ENCODE data around the gene TMCC3.

DNA sequence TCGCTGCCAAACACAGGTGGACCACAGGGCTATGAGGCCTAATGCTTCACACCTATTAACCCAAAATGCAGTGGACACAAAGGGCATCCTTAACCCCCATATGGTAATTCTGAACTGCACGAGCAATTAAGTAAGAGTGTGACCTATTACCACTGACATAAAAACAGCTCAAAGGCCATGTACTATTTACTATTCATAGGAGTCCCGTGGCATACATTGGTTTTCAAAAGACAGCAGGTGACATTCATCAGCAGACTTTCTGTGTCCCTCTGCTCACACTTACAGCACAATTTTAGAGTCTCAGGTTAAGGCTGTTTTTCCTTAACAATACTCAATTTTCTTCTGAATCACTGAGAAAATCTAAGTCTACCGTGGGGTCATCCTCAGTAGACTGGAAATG lies 23.1 kb upstream of the TMCC3 start:
- TF ChIP-seq, protein P1, sequence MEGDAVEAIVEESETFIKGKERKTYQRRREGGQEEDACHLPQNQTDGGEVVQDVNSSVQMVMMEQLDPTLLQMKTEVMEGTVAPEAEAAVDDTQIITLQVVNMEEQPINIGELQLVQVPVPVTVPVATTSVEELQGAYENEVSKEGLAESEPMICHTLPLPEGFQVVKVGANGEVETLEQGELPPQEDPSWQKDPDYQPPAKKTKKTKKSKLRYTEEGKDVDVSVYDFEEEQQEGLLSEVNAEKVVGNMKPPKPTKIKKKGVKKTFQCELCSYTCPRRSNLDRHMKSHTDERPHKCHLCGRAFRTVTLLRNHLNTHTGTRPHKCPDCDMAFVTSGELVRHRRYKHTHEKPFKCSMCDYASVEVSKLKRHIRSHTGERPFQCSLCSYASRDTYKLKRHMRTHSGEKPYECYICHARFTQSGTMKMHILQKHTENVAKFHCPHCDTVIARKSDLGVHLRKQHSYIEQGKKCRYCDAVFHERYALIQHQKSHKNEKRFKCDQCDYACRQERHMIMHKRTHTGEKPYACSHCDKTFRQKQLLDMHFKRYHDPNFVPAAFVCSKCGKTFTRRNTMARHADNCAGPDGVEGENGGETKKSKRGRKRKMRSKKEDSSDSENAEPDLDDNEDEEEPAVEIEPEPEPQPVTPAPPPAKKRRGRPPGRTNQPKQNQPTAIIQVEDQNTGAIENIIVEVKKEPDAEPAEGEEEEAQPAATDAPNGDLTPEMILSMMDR (IDR thresholded peaks at IDR 0.05) = no peak
- TF ChIP-seq POLR2A (IDR thresholded peaks at IDR 0.05) = no peak
